Thoracic aorta (tissue), 2 donors: ENCODE measurements around the gene CADPS. TPM values are rescaled to one million over a fixed set of nuclear protein-coding genes. Genes with fewer than 3 reads are reported as not detected.

ENCODE experiments used
- ATAC-seq: fragments of 150-250 bp; one replicate; pipeline ENCODE4 v1.8.0; 2017; ENCODE audit warnings: low read depth; ENCODE audit not compliant: insufficient number of reproducible peaks, low FRiP score
- DNase-seq: peaks from one replicate; pipeline ENCODE4 v3.0.0-alpha.2; 2020; ENCODE audit warnings: low spot score
- H3K27ac ChIP-seq, 2 donors: fragments of 200-600 bp; sonication (generic); 1 replicate in 1 of 2; 2 replicates in 1 of 2; pipeline ENCODE4 v1.5.1; 2016; ENCODE audit warnings: mild to moderate bottlenecking in 2 of 2, moderate library complexity in 2 of 2
- H3K27me3 ChIP-seq: fragments of 200-600 bp; sonication (generic); replicated peaks from 2 replicates; pipeline ENCODE4 v1.6.0; 2016; ENCODE audit warnings: mild to moderate bottlenecking; ENCODE audit not compliant: insufficient read depth
- H3K36me3 ChIP-seq: fragments of 200-600 bp; sonication (generic); one replicate; pipeline ENCODE4 v1.5.1; 2016
- H3K4me1 ChIP-seq, 2 donors: fragments of 200-600 bp; sonication (generic); 1 replicate in 1 of 2; 2 replicates in 1 of 2; pipeline versions ENCODE4 v1.5.1 to v1.6.0; 2016; ENCODE audit warnings: low read depth in 2 of 2, mild to moderate bottlenecking in 1 of 2; ENCODE audit not compliant: control insufficient read depth in 1 of 2
- H3K4me3 ChIP-seq: fragments of 200-600 bp; sonication (generic); 2 replicates; pipeline ENCODE4 v1.5.1; 2016; ENCODE audit warnings: mild to moderate bottlenecking
- H3K9me3 ChIP-seq: fragments of 200-600 bp; sonication (generic); 2 replicates; pipeline ENCODE4 v1.5.1; 2016
- CTCF ChIP-seq: fragments of 200-600 bp; sonication (generic); IDR thresholded peaks from one replicate; pipeline ENCODE4 v1.5.1; 2019; ENCODE audit warnings: antibody characterized with exemption
- total RNA-seq, 2 donors: library from RNA; depleted of rRNA; stranded (reverse); fragments of >200 nt; gene quantifications; one replicate each; pipeline versions ENCODE4 v1.1.0 to v1.2.3, GENCODE V29; 2016

The CADPS gene
- total RNA-seq, 2 donors from 2014 or later: 0.14 to 7.2 TPM

DNA sequence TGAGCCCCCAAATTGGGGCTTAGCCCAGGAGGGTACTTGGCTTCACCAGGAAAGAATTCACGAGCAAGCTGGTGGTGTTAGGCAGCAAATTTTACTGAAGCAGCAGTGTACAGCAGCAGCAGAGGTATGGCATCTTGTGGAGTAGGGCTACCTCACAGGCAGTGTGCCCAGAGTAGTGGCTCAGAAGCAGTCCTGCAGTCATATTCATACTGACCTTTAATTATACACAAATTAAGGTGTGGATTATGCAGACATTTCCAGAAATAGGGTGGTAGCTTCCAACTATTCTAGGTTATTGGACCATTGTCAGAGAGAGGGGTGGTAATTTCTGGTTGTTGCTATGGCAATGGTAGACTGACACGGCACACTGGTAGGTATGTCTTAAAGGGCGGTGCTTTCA is 20.7 kb upstream of the CADPS start:
- DNase-seq (no peak), ATAC-seq (no peak)
- Histone ChIP-seq H3K9me3 (no peaks in the 10 kb centered on the region), H3K4me1 (no peaks in the 10 kb centered on the region), H3K4me3 (no peak overlapping the region), H3K27ac (no peak overlapping the region), H3K27me3 (no peaks in the 10 kb centered on the region), H3K36me3 (no peaks in the 10 kb centered on the region)
- TF ChIP-seq CTCF: no peak

DNA sequence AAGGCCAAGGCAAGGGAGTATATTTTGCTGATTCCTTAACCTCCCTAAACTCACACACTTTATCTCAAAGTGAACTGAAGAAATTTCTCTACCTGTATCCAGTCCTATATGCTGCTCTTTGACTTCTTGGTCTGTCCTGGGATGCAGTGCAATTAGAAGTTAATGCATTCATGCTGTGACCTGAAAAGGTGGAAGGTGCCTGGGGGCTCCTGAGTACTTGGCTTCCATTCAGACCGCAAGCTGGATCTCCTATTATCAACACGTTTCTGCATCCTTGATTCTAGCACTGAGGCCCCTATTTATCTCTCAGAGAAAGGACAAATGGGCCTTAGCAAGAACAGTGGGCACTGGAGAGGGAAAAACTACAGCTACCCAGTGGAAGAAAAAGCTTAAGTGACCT is 17.7 kb upstream of the CADPS start:
- DNase-seq (no peak), ATAC-seq (no peak)
- TF ChIP-seq CTCF: no peak

DNA sequence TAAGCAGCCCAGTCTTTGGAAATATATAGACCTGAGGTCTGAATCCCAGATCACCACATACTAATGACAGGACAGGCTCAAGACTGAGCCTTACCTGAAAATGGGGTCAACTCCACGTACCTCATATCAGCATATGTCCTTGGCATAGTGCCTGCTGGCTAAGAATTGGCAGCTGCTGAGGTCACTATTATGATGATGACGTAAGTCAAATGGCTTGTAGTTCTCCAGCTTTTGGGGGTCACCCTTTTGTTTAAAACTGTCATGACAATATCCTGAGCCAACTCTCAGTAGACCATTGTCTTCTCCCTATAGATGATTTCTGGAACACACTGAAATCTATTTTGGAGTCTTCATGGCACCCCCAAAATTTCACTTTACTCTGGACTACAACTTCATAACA is 16.8 kb upstream of the CADPS start:
- Histone ChIP-seq H3K36me3 (no peaks in the 10 kb centered on the region), H3K27ac (no peak overlapping the region), H3K4me1 (no peaks in the 10 kb centered on the region), H3K4me3 (no peak overlapping the region), H3K9me3 (no peaks in the 10 kb centered on the region), H3K27me3 (no peaks in the 10 kb centered on the region)
- no peak for ATAC-seq
- TF ChIP-seq CTCF: no peak
- no peak for DNase-seq

More for the DNA sequence above, 17.7 kb upstream of the CADPS start:
- Histone ChIP-seq H3K27me3 (no peaks in the 10 kb centered on the region), H3K4me3 (no peak overlapping the region), H3K9me3 (no peaks in the 10 kb centered on the region), H3K36me3 (no peaks in the 10 kb centered on the region), H3K27ac (no peak overlapping the region), H3K4me1 (no peaks in the 10 kb centered on the region)

DNA sequence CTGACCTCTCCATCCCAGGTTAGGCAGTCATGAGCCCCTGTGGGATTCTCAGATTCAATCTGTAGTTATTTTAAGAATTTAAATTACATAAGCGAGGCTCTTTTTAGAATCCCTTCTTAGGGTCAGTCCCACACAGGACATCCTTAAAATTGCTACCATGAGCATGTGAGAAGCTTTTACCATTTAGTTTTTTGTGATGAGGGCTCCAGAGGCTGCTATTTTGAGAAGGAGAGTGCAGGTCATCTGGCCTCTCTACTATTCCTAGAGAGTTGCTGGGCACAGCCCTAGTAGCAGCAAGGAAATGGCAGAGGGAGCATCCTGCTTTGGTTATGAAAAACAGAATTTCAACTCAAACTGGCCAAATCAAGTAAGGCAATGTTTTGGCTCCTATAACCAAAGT is 13.6 kb upstream of the CADPS start:
- Histone ChIP-seq H3K9me3 (no peaks in the 10 kb centered on the region), H3K27ac (no peak overlapping the region), H3K4me3 (no peak overlapping the region), H3K4me1 (no peaks in the 10 kb centered on the region), H3K27me3 (no peaks in the 10 kb centered on the region), H3K36me3 (no peaks in the 10 kb centered on the region)
- TF ChIP-seq CTCF: no peak
- no peak for ATAC-seq
- no peak for DNase-seq

- TF ChIP-seq CTCF: no peak
- H3K27me3 ChIP-seq: no peaks in the 10 kb centered on the region
- no peak overlapping the region for H3K4me3 ChIP-seq
- H3K9me3 ChIP-seq: no peaks in the 10 kb centered on the region
- no peaks in the 10 kb centered on the region for H3K4me1 ChIP-seq
- no peak overlapping the region for H3K27ac ChIP-seq
- ATAC-seq: no peak
- no peak for DNase-seq
- no peaks in the 10 kb centered on the region for H3K36me3 ChIP-seq
These were observed 13.0 kb upstream of the CADPS start for GRCh38 chr3:62888180-62888579.
